Mucosa of descending colon (tissue), 3 donors: ENCODE results near the gene TIPARP. TPM values are rescaled to one million over a fixed set of nuclear protein-coding genes. Genes with fewer than 3 reads are reported as not detected.

ENCODE experiments used
- ATAC-seq: fragments of 200-7000 bp; cut with Tn5 transposase; one replicate; pipeline ENCODE4 v1.9.1; 2020; ENCODE audit warnings: mild to moderate bottlenecking, moderate library complexity
- DNase-seq, 3 donors: peaks; one replicate each; pipeline ENCODE4 v3.0.0-alpha.2; 2020
- H3K36me3 ChIP-seq: fragments of 200-600 bp; one replicate; pipeline ENCODE4 v1.8.0; 2021; ENCODE audit warnings: low read depth, mild to moderate bottlenecking
- H3K4me1 ChIP-seq: fragments of 200-600 bp; one replicate; pipeline ENCODE4 v1.8.0; 2021; ENCODE audit warnings: low read depth, mild to moderate bottlenecking
- H3K4me3 ChIP-seq: fragments of 200-600 bp; one replicate; pipeline ENCODE4 v1.8.0; 2021; ENCODE audit warnings: mild to moderate bottlenecking
- H3K9me3 ChIP-seq: fragments of 200-600 bp; one replicate; pipeline ENCODE4 v1.8.0; 2021; ENCODE audit warnings: mild to moderate bottlenecking
- CTCF ChIP-seq: fragments of 200-600 bp; IDR thresholded peaks from one replicate; pipeline ENCODE4 v1.8.0; 2022; ENCODE audit warnings: antibody characterized with exemption, mild to moderate bottlenecking
- intact Hi-C, 2 donors: fragments of 100-400 bp; cut with DNase I in 1 of 2; cut with micrococcal nuclease in 1 of 2; formaldehyde crosslinking; loops; one replicate each; pipeline versions ENCODE4 v1.11.0 to v1.11.1; 2022; cut with DNase I, micrococcal nuclease
- total RNA-seq, 3 donors: library from RNA; stranded (reverse); fragmentation: NEBNext Ultra II Directional in 2 of 3; extraction: Animal tissue kit (Norgen Biotek cat#: 25700) in 2 of 3; gene quantifications; one replicate each; pipeline versions ENCODE4 v1.2.1 to v1.2.4, GENCODE V29; 2021 to 2023
- donor health status: DM: no; HTN: no; CAD: no; lungs with moderate emphysema.
- donor health status: DM: no; HTN: no; CAD: no.
- donor health status: DM: no; HTN: yes; CAD: no.

TIPARP gene
- total RNA-seq, 3 donors from 2014 or later, result 26.4 to 28.6 (median 26.7) TPM

GRCh38 chr3:156749244-156749643 is 74.9 kb downstream of the TIPARP start:
- Histone ChIP-seq H3K4me1 (no peaks in the 10 kb centered on the region), H3K9me3 (peaks cover 2% of the 10 kb centered on the region), H3K36me3 (no peaks in the 10 kb centered on the region), H3K4me3 (no peak overlapping the region)
- ATAC-seq (no peak), DNase-seq (no peak)
- intact Hi-C loops, result no loop called here
- TF ChIP-seq CTCF, result no peak

- TF ChIP-seq CTCF, result no peak
- Histone ChIP-seq H3K36me3 (no peaks in the 10 kb centered on the region), H3K4me1 (no peaks in the 10 kb centered on the region), H3K4me3 (no peak overlapping the region), H3K9me3 (peaks cover 2% of the 10 kb centered on the region)
- ATAC-seq (peak; percentile 18), DNase-seq (no peak)
- intact Hi-C loops, result no loop called here
Observed at GRCh38 chr3:156750191-156750873, 75.9 kb downstream of the TIPARP start.

- Histone ChIP-seq H3K9me3 (peaks cover 2% of the 10 kb centered on the region), H3K4me3 (no peak overlapping the region), H3K36me3 (no peaks in the 10 kb centered on the region), H3K4me1 (no peaks in the 10 kb centered on the region)
- ATAC-seq, result no peak
- TF ChIP-seq CTCF, result no peak
- no peak for DNase-seq
- intact Hi-C loops, result no loop called here
Observed at GRCh38 chr3:156750874-156751245, 76.5 kb downstream of the TIPARP start.

- peaks cover 2% of the 10 kb centered on the region for H3K9me3 ChIP-seq
- no peaks in the 10 kb centered on the region for H3K36me3 ChIP-seq
- intact Hi-C loops, result no loop called here
- DNase-seq (peak in 1 of 3 donors; percentile 52), ATAC-seq (peak; percentile 29)
- no peaks in the 10 kb centered on the region for H3K4me1 ChIP-seq
- no peak overlapping the region for H3K4me3 ChIP-seq
- TF ChIP-seq CTCF, result no peak
Observed at GRCh38 chr3:156751461-156752025, 77.2 kb downstream of the TIPARP start.

Other genes starting within 250 kb of the TIPARP start
- 100 to 1,000 TPM in 2 of 3 donors, 10 to 100 TPM in 1; 97.9 to 125 (median 123) TPM for gene SSR3, start 119.5 kb upstream of the TIPARP start, total RNA-seq
- gene LEKR1, start 151.8 kb downstream of the TIPARP start, total RNA-seq, result 1 to 10 TPM; 1.9 to 3.5 (median 1.9) TPM